Measurements from ENCODE around the gene ERICH6B.

The ERICH6B gene

DNA sequence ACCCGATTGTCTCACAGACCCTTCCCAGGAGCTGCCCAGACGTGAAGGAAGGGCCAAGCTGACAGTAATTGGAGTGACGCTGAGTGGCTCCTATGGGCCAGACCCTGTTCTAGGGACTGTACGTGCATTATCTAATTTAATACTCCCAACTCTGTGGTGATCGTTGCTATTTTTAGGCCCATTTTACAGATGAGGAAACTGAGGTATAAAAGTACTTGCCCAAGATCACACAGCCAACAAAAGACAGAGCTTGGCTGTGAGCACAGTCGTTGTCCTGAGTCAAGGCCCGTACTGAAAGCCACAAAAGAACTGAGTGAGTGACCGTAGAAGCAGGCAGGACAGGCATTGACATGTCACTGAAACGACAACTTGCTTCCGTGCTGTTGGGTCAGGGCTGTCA lies 74.7 kb downstream of the ERICH6B start:
- no peak for DNase-seq

GRCh38 chr13:45540195-45540594 lies 75.3 kb downstream of the ERICH6B start:
- no peak for DNase-seq

- DNase-seq: no peak
These were observed 77.2 kb downstream of the ERICH6B start for GRCh38 chr13:45538382-45538781.

DNA sequence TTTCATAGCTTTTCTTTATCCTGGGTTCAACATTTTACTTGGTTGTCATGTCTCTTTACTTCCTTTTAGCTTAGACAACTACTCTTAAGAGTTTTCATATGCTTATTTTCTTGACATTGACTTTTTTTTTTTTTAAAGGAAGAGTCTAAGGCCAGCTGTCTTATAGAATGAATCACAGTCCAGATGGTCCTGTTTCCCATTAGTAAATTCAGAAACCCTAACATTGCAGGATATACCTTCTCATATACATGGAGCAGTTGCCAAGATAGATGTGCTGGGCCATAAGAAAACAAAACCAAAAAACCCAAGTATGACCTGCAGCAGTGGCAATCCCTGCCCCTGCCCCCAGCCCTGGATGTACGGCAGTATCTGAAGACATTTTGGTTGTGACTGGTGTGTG lies 78.0 kb downstream of the ERICH6B start:
- no peak for DNase-seq

- no peak for DNase-seq
These were observed 79.3 kb downstream of the ERICH6B start for GRCh38 chr13:45536224-45536623.

- DNase-seq: no peak
These were observed 80.9 kb downstream of the ERICH6B start for GRCh38 chr13:45534604-45535003.

GRCh38 chr13:45529758-45530157 lies 85.8 kb downstream of the ERICH6B start:
- DNase-seq: no peak

- DNase-seq: no peak
These were observed 87.7 kb downstream of the ERICH6B start for GRCh38 chr13:45527699-45528462.

GRCh38 chr13:45522571-45522970 lies 93.0 kb downstream of the ERICH6B start:
- no peak for DNase-seq

DNA sequence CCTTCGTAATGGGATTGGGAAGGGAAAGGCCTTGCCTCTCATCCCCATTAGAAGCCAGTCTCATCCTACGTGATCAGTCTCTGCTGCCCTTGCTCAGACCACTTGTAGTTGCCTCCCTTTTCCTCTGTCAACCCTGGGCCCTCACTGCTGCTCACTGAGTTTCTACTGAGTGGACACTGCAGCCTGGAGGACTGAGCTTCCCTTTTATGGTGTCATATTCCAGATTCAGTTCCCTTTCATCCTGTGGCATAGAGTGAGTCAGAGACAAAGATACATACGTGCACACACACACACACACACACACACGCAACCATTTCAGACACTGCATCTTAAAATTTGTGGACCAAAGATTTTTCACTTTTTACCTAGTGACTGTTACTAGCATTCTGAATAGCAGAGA lies 94.2 kb downstream of the ERICH6B start:
- DNase-seq: no peak

GRCh38 chr13:45519493-45519892 lies 96.0 kb downstream of the ERICH6B start:
- DNase-seq: no peak

DNA sequence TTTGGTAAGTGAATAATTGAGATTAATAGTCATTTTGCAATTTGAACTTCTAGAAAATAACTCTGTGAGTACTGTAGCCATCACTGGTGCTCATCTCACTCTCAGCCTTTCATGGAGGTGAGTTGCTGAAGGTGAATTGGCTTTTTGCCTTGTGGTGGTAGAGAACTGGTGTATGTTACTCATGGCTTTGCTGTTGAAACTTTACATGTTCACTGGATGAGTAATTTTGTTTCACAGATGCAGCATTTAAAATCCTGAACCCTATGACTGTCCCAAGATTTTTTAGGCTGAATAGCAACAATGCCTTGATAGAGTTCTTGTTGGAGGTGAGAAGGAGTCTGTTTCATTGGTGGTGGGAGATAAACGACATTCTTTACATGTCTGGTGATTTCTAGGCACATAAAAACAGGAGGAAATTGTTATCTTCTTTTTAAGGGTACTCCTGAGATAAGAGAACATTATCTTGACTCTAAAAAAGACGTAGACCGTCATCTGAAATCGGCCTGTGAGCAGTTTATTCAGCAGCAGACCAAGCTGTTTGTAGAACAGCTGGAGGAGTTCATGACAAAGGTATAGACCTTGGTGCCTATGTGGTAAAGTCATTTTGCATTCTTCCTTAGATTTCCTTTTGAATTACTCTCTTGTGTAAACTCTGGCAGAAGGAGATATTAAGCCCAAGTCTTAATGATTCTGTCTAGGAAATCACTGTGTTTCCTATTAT lies 96.9 kb downstream of the ERICH6B start:
- no peak for DNase-seq

DNA sequence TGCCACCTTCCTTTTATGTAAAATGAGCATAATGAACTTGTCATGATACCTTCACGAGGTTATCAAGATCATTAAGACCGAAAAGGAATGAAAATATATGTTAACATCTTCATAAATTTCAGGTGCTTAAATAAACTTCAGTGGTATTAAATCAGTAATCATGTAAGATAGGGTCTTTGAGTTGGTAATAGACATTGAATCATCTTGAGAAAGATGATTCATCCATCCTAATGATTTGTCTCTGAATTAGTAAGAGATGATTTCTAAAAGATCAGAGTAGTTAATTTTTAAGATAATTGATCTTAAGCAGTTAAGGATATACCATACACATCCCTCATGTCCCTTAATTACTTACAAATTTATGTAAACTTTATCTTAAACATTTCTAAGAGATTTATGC lies 98.8 kb downstream of the ERICH6B start:
- no peak for DNase-seq

DNA sequence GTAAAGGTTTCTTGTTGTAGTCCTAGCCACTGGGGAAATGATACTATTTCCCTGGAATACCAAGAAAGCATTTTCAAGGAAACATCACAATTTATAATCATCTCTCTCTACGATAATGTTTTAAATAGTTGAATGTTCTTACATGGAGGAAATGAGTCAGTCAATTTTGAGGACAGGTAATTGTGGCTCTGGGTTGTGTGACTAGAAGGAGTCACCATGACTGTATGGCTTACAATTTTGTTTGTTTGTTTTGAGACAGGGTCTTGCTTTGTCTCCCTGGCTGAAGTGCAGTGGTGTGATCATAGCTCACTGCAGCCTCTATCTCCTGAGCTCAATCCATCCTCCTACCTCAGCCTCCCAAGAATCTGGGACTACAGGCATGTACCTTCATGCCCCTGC lies 103.4 kb downstream of the ERICH6B start:
- no peak for DNase-seq

GRCh38 chr13:45511310-45512097 lies 104.0 kb downstream of the ERICH6B start:
- peak; percentile 80 for DNase-seq

- no peak for DNase-seq
These were observed 104.9 kb downstream of the ERICH6B start for GRCh38 chr13:45510672-45511071.

DNA sequence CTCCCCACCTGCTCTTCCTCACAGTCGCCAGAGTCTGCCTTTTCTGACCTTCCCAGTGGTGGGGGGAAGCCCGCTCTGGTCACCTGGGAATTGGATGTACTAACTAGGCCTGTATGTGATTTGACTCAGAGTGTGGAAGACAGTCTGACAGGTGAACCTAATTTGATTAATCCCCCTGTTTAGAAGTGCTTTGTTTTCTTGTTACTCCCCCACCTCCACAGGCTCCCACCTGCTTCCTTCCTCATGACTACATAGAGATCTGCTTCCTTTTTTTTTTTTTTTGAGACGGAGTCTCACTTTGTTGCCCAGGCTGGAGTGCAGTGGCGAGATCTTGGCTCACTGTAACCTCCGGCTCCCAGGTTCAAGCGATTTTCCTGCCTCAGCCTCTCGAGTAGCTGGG lies 106.8 kb downstream of the ERICH6B start:
- no peak for DNase-seq

GRCh38 chr13:45506811-45507210 lies 108.7 kb downstream of the ERICH6B start:
- DNase-seq: no peak

DNA sequence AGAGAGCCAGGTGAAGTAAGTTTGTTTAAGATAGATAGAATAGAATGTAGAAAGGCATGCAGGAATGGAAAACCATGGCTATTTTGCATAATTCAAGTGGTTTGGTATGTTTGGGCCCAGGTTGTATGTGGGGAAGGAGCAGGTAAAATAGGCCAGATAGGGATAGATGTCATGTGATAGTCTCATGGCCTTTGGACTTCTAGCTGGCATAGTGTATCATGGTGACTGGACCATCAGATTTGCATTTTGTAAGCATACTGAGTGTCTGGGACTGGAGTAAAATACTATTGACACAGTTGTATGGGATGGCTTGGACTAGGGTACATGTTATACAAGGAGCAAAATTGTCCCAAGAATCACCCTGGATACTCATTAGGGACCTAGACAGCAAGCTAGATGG lies 111.9 kb downstream of the ERICH6B start:
- DNase-seq: no peak

DNA sequence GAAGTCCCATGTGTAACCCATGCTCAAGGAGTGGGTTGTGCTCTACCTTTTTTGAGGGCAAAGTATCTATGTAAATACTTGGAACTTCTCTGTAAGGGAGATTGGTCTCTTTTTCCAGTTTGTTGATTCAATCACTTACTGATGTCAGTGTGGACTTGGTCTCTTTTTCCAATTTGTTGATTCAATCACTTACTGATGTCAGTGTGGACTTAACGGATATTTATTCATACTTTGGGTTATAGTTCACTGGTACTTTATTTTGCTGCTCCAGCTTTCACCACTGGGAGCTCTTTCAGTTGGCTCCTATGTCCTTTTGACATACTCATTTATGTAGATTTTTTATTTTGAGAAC lies 114.4 kb downstream of the ERICH6B start:
- DNase-seq: no peak

DNA sequence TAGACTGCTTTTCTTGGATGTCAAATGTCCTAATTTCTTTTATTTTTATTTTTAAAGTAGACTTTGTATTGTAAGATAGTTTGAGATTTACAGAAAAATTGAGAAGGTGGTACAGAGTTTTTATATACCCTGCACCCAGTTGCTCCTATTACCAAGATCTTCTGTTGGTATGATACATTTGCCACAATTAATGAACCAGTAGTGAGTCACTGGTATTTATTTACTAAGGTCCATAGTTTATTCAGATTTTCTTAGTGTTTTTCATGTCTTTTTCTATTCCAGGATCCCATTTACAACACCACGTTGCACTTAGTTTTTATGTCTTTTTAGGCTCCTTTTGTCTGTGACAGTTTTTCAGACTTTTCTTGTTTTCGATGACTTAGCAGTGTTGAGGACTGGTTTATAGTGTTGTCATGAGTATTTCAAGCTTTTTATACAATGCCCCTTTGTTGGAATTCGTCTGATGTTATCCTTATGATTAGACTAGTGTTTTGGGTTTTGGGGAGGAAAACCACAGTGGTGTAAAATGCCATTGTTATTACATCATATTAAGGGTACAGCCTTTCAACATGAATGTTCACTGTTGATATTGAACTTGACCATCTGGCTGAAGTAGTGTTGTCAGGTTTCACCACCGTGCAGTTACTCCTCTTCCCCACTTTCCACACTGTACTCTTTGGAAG lies 114.9 kb downstream of the ERICH6B start:
- peak; percentile 92 for DNase-seq

DNA sequence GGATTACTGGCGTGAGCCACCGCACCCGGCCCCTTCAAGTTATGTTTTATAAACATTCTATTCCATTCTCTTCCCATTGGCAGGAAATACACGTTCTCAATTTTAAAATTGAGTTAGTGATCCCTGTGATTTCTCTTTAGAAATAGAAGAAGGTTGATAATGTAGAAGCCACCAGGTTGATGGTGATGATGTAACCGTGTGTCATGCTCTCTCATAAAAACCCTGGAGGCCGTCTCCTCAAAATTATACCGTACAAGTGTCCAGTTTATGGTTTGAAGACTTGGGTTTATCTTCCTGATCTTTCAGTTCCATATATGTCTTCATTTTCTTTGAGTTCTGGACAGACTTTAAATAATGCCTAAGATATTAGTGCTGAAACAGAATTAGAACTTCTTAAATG lies 118.6 kb downstream of the ERICH6B start:
- no peak for DNase-seq

- peak; percentile 57 for DNase-seq
These were observed 123.0 kb downstream of the ERICH6B start for GRCh38 chr13:45492538-45492937.

All from kidney glomerular epithelial cell (primary cell).